Heart right ventricle (tissue), 16 donors: ENCODE measurements around the gene C10orf95. TPM values are rescaled to one million over a fixed set of nuclear protein-coding genes. Genes with fewer than 3 reads are reported as not detected.

Experiments
- ATAC-seq, 8 donors: fragments of 200-7000 bp; cut with Tn5 transposase; one replicate each; pipeline ENCODE4 v1.9.1; 2020; ENCODE audit warnings: mild to moderate bottlenecking in 8 of 8, moderate library complexity in 8 of 8, moderate number of reproducible peaks in 1 of 8
- DNase-seq, 2 donors: peaks; one replicate each; pipeline ENCODE4 v3.0.0-alpha.2; 2020
- H3K27ac ChIP-seq, 10 donors: fragments of 200-600 bp; sonication (generic) in 2 of 10; one replicate each; pipeline versions ENCODE4 v1.5.0 to v1.8.0; 2020 to 2022; ENCODE audit warnings: mild to moderate bottlenecking in 3 of 10
- H3K27me3 ChIP-seq, 7 donors: fragments of 200-600 bp; one replicate each; pipeline ENCODE4 v1.8.0; 2021 to 2022; ENCODE audit warnings: mild to moderate bottlenecking in 2 of 7
- H3K36me3 ChIP-seq, 9 donors: fragments of 200-600 bp; sonication (generic) in 1 of 9; one replicate each; pipeline versions ENCODE4 v1.5.0 to v1.8.0; 2020 to 2022; ENCODE audit warnings: mild to moderate bottlenecking in 2 of 9
- H3K4me1 ChIP-seq, 9 donors: fragments of 200-600 bp; sonication (generic) in 1 of 9; one replicate each; pipeline versions ENCODE4 v1.5.0 to v1.8.0; 2020 to 2022; ENCODE audit warnings: mild to moderate bottlenecking in 4 of 9
- H3K4me3 ChIP-seq, 10 donors: fragments of 200-600 bp; sonication (generic) in 2 of 10; one replicate each; pipeline versions ENCODE4 v1.5.0 to v1.8.0; 2020 to 2022; ENCODE audit warnings: mild to moderate bottlenecking in 7 of 10, moderate library complexity in 2 of 10
- H3K9me3 ChIP-seq, 11 donors: fragments of 200-600 bp in 10 of 11; sonication (generic) in 2 of 11; one replicate each; pipeline versions ENCODE4 v1.5.0 to v1.8.0; 2013 to 2022; ENCODE audit warnings: mild to moderate bottlenecking in 2 of 11, control low read depth in 1 of 11, moderate library complexity in 1 of 11
- WGBS, 2 donors: extraction: QIAGEN DNeasy Blood & Tissue Kit; methylation state at CpG; one replicate each; pipeline ENCODE4 v1.1.7; 2013; ENCODE audit warnings: inconsistent platforms in 1 of 2; 5-methylcytosine and 5-hydroxymethylcytosine counted together
- intact Hi-C, 10 donors: fragments of 100-400 bp; cut with DNase I; formaldehyde crosslinking; loops; one replicate each; pipeline versions ENCODE4 v1.11.1 to v1.14.2; 2022
- polyA plus RNA-seq, 2 donors: library from polyadenylated mRNA; stranded (reverse); fragments of 200-250 nt; gene quantifications; one replicate each; pipeline ENCODE4 v1.2.3, GENCODE V29; 2013
- total RNA-seq, 10 donors: library from RNA; stranded (reverse); fragmentation: NEBNext Ultra II Directional in 3 of 10; extraction: Animal tissue kit (Norgen Biotek cat#: 25700) in 3 of 10; gene quantifications; one replicate each; pipeline versions ENCODE4 v1.2.1 to v1.2.4, GENCODE V29; 2021 to 2023
- TF ChIP-seq, protein P1 (sequence below), 9 donors: fragments of 200-600 bp; sonication (generic) in 2 of 9; IDR thresholded peaks; one replicate each; pipeline versions ENCODE4 v1.5.0 to v1.8.0; 2021 to 2022; ENCODE audit warnings: antibody characterized with exemption in 9 of 9, mild to moderate bottlenecking in 5 of 9, moderate library complexity in 1 of 9
- donor health status: Arrhythmogenic right ventricular cardiomyopathy.
- donor health status: ischemic (EF 13 %, LVEDD 7.1; RV severe dilation, severe dysfunction).
- donor health status: healthy with polysubstance abuse.
- donor health status: DM: no; HTN: yes; CAD: no.
- donor health status: DM: no; HTN: no; CAD: no.
- donor health status: ischemic (EF 25% LVEDD 6.9; RV normal size, moderate dysfunction).
- donor health status: ischemic (EF 25% LVEDD 5.7; RV mildly dilated, moderate dysfunction).
- donor health status: healthy.
- donor health status: DM: yes; HTN: yes; CAD: no.
- donor health status: Ischemic cardiomyopathy.
- donor health status: ischemic (EF 35%, LVEDD 5.7; RV mildly dilated, moderate dysfunction).
- donor health status: nonischemic (EF 11% LVEDD 7.7; RV severe dilation, severe dysfunction).
- donor health status: DM: yes; HTN: yes; CAD: no.
- donor health status: PGD.
- donor health status: ischemic (EF 29% LVEDD 5.4; RV normal size, mild dysfunction).
- donor health status: nonischemic (EF 23%, LVEDD 6.1; RV moderate dilation, normal function).

C10orf95 gene
- total and polyA plus RNA-seq, 12 donors = not detected

- Histone ChIP-seq H3K27me3 (no peaks in the 10 kb centered on the region), H3K4me3 (no peak overlapping the region), H3K27ac (no peak overlapping the region), H3K9me3 (no peaks in the 10 kb centered on the region), H3K36me3 (peaks cover 14 to 100% (median 90%) of the 10 kb centered on the region in 9 donors), H3K4me1 (peaks cover 0 to 3% (median 0%) of the 10 kb centered on the region in 9 donors)
- DNase-seq (no peak), ATAC-seq (no peak)
- 86 to 87% methylated on average over 18 of the region's 18 CpGs for WGBS, 2 donors
- intact Hi-C loops = no loop called here
- TF ChIP-seq, protein P1, sequence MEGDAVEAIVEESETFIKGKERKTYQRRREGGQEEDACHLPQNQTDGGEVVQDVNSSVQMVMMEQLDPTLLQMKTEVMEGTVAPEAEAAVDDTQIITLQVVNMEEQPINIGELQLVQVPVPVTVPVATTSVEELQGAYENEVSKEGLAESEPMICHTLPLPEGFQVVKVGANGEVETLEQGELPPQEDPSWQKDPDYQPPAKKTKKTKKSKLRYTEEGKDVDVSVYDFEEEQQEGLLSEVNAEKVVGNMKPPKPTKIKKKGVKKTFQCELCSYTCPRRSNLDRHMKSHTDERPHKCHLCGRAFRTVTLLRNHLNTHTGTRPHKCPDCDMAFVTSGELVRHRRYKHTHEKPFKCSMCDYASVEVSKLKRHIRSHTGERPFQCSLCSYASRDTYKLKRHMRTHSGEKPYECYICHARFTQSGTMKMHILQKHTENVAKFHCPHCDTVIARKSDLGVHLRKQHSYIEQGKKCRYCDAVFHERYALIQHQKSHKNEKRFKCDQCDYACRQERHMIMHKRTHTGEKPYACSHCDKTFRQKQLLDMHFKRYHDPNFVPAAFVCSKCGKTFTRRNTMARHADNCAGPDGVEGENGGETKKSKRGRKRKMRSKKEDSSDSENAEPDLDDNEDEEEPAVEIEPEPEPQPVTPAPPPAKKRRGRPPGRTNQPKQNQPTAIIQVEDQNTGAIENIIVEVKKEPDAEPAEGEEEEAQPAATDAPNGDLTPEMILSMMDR (IDR thresholded peaks at IDR 0.05) = no peak
These were observed 33.9 kb upstream of the C10orf95 start for GRCh38 chr10:102485093-102485784.

DNA sequence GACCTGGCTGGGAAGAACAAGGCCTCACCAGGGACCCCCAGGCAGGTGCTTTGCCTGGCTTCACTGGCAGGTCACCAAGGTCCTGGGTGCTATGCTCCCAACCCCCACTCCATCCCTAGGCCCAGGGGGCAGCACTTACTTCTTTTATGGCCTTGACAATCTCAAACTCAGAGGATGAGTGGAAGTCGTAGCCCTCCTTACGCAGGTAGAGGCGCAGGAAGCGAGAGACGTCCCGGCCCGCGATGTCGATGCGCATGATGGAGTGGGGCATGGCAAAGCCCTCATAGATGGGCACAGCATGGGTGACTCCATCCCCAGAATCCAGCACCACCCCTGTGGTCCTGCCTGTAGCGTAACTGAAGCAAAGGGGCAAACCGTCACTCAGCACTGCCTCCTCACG, 32.7 kb upstream of the C10orf95 start:
- 93 to 96% methylated on average over 13 of the region's 13 CpGs for WGBS, 2 donors
- intact Hi-C loops = no loop called here
- DNase-seq (no peak), ATAC-seq (no peak)
- peaks cover 4 to 15% (median 9%) of the 10 kb centered on the region in 9 donors for H3K4me1 ChIP-seq
- no peaks in the 10 kb centered on the region for H3K27me3 ChIP-seq
- TF ChIP-seq, protein P1 (IDR thresholded peaks at IDR 0.05) = no peak
- H3K36me3 ChIP-seq = peaks cover 14 to 100% (median 92%) of the 10 kb centered on the region in 9 donors
- H3K4me3 ChIP-seq = no peak overlapping the region
- H3K9me3 ChIP-seq = no peaks in the 10 kb centered on the region
- H3K27ac ChIP-seq = no peak overlapping the region

DNA sequence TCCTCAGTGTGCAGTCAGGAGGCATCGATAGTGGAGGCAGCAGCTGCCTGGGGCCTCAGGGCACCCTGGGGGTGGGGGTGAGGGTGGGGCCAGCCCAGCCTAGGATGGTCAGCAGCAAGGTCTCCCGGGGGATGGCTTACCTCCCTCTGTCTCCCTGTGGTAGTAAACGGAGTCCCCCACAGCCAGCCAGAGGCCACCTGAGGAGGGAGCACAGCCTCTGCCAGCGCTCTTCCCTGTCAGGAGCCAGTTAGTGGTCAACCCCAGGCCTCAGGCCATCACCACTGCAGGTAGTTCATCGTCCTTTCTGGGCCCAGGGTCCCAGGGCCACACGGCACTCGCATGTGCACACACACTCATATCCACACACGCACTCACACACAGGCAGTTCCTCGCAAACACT, 29.1 kb upstream of the C10orf95 start:
- H3K9me3 ChIP-seq = no peaks in the 10 kb centered on the region
- intact Hi-C loops = no loop called here
- no peak overlapping the region for H3K4me3 ChIP-seq
- peak overlapping the region in 1 of 10 donors; percentile 77 for H3K27ac ChIP-seq
- DNase-seq (no peak), ATAC-seq (no peak)
- 90 to 91% methylated on average over 9 of the region's 9 CpGs for WGBS, 2 donors
- TF ChIP-seq, protein P1 (IDR thresholded peaks at IDR 0.05) = no peak
- H3K36me3 ChIP-seq = peaks cover 9 to 81% (median 56%) of the 10 kb centered on the region in 9 donors
- peaks cover 4 to 16% (median 11%) of the 10 kb centered on the region in 9 donors for H3K4me1 ChIP-seq
- no peaks in the 10 kb centered on the region for H3K27me3 ChIP-seq

DNA sequence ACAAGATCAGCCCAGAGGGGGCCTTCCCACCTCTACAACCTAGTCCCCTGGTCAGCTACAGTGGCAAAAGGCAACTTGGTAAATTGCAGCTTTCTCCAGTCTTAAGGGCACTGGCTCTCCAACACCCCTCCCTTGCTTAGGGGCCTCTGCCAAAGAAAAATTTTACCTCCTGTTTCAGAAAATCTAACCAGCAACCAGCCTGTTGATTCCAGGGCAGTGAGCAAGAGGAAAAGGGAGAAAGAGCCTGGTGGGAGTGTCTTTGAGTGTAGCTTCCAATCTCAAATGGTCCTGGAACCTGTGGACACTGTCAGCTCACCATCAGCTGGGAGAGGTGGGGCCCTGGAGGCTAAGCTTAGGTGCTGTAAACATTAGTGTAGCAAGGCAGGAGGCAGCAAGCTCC, 28.3 kb upstream of the C10orf95 start:
- intact Hi-C loops = loop anchor here in 6 of 10 donors (2.0 to 10.0 kb wide), 6 partner anchors 55 to 245 kb away; partner anchors contain the start of genes NFKB2 (in 4 of the 6) and FBXL15 (in 1 of the 6)
- peaks cover 9 to 74% (median 48%) of the 10 kb centered on the region in 9 donors for H3K36me3 ChIP-seq
- peak overlapping the region in 9 of 10 donors; percentile 27 to 82 (median 75) for H3K27ac ChIP-seq

More for the DNA sequence above, 28.3 kb upstream of the C10orf95 start:
- Histone ChIP-seq H3K27me3 (no peaks in the 10 kb centered on the region), H3K9me3 (no peaks in the 10 kb centered on the region), H3K4me3 (no peak overlapping the region), H3K4me1 (peaks cover 4 to 16% (median 11%) of the 10 kb centered on the region in 9 donors)
- TF ChIP-seq, protein P1 (IDR thresholded peaks at IDR 0.05) = no peak
- ATAC-seq = peak in 1 of 8 donors; percentile 2
- no peak for DNase-seq
